ENCODE results near the gene MDK.

The MDK gene

GRCh38 chr11:46383974-46384701 lies 2.7 kb downstream of the MDK start:
- DNase-seq, result no peak

GRCh38 chr11:46385169-46386004 lies 3.9 kb downstream of the MDK start:
- no peak for DNase-seq

- no peak for DNase-seq
These were observed 4.6 kb downstream of the MDK start for GRCh38 chr11:46386005-46386578.

GRCh38 chr11:46386674-46387073 lies 5.2 kb downstream of the MDK start:
- DNase-seq, result no peak

GRCh38 chr11:46387456-46387855 lies 6.0 kb downstream of the MDK start:
- DNase-seq, result no peak

- no peak for DNase-seq
These were observed 6.6 kb downstream of the MDK start for GRCh38 chr11:46387919-46388618.

- DNase-seq, result no peak
These were observed 7.4 kb downstream of the MDK start for GRCh38 chr11:46388619-46389449.

- peak in 1 of 4 experiments; percentile 20 for DNase-seq
These were observed 8.2 kb downstream of the MDK start for GRCh38 chr11:46389450-46390330.

GRCh38 chr11:46390331-46391171 lies 9.1 kb downstream of the MDK start:
- DNase-seq, result no peak

GRCh38 chr11:46391186-46391577 lies 9.7 kb downstream of the MDK start:
- DNase-seq, result no peak

- DNase-seq, result no peak
These were observed 10.3 kb downstream of the MDK start, which contains the start of gene CHRM4 for GRCh38 chr11:46391578-46392420. TSS of gene CHRM4 (minus strand) at chr11:46391776. CDS start at chr11:46386557, 5,219 bp downstream.

GRCh38 chr11:46392421-46393230 lies 11.2 kb downstream of the MDK start:
- peak; percentile 51 to 61 (median 57) for DNase-seq

- no peak for DNase-seq
These were observed 11.8 kb downstream of the MDK start for GRCh38 chr11:46393231-46393616.

GRCh38 chr11:46393759-46394158 lies 12.3 kb downstream of the MDK start:
- no peak for DNase-seq

GRCh38 chr11:46397526-46397925 lies 16.1 kb downstream of the MDK start:
- DNase-seq, result no peak

GRCh38 chr11:46402957-46403902 lies 21.8 kb downstream of the MDK start:
- DNase-seq, result no peak

- DNase-seq, result no peak
These were observed 23.1 kb downstream of the MDK start for GRCh38 chr11:46404476-46405017.

All from activated CD4-positive, CD25-positive, alpha-beta regulatory T cell (primary cell).